MV-4-11 (cell line): ENCODE measurements around the gene NXPH4.
A peak's percentile ranks its signal among the peaks of the same experiment; 100 is the strongest.

Experiments
- DNase-seq: peaks from one replicate; lab custom pipeline; 2025; lab: John Stamatoyannopoulos, UW

NXPH4 gene

DNA sequence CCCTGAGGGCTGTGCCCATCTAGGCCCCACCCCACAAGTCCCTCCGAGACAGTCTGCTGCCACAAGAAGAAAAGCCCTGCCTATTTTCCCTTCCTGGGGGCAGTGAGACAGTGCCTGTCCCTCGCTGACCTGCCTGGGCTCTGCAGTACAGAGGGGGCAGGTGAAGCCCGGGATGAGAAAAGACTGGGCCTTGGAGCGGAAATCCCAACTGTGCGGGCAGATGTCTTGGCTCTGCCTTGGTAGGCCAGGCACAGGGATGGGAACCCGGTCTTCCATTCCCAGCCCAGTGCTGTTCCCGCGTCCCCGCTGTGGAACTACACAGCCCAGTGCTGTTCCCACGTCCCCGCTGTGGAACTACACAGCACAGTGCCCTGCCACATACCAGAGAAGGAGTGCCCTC is 12.8 kb upstream of the NXPH4 start:
- DNase-seq: no peak

DNA sequence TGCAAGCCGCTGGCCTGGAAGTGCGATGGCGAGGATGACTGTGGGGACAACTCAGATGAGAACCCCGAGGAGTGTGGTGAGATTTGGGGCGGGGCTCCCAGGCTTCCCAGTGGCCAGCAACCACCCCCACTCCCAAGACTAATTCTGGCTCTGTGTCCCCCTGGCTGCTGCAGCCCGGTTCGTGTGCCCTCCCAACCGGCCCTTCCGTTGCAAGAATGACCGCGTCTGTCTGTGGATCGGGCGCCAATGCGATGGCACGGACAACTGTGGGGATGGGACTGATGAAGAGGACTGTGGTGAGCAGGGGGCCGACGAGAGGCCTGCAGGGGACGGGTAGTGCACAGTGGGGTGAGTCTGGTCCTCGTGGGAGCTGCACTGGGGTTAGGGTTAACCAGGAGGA is 12.1 kb upstream of the NXPH4 start:
- no peak for DNase-seq

DNA sequence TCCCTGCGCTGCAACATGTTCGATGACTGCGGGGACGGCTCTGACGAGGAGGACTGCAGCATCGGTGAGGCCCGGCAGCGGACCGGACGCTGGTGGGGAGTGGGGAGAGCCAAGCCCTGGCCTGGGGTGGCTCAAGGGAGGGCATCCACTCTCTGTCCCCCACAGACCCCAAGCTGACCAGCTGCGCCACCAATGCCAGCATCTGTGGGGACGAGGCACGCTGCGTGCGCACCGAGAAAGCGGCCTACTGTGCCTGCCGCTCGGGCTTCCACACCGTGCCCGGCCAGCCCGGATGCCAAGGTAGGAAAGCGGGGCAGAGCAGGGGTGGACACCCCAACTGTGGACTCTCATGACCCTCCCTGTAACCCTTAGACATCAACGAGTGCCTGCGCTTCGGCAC is 11.4 kb upstream of the NXPH4 start:
- no peak for DNase-seq

DNA sequence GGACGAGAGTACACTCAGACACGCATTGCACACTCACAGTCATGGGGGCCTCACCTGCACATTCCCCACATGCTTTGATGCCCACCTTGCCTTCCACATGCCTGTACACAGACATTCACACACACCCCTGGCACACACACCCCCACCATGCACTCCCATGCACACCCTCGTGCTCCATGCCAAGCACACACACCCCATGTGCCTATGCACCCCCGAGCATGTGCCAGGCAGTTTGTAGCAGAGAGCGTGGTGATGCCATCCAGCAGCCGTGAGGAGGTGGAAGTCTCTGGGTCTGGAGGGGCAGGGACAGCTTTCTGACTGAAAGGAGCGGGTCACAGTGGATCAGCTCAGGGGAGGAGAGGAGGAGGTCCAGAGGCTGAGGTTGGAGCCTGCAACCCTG is 10.7 kb upstream of the NXPH4 start:
- DNase-seq: no peak

DNA sequence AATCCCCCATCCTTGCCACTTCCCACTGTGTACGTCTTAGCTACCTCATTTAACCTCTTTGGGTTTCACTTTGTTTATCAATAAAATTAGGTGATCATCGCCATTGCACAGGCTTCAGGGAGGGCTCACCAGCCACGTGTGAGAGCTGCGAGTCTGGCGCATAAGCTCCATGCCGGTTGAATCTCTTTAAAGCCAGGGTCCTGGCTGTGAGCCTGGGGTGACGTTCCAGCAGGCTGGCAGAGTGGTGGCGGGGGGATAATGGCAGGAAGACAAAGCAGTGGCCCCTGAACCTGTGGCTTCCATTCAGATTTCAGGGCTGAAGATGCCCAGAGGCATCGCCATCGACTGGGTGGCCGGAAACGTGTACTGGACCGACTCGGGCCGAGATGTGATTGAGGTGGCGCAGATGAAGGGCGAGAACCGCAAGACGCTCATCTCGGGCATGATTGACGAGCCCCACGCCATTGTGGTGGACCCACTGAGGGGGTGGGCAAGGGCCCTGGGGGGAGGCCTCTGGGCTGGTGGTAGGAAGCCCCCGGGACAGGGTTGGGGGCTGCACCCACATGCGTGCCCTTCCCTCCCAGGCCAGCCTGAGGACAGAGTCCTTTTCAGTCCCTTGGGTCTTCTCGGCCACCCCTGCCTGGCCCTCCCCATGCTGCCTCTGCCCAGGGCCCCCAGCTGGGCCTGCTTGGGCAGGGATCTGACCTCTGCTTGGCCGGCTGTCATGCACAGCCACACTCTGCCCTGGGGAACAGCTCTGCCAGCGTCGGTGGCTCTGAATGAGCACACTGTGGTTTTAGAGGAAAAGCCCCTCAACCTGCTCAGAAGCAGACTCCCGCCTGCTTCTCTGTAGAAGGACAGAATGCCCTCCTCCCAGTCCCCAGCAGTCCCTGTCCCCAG is 8.6 kb upstream of the NXPH4 start:
- DNase-seq: no peak

DNA sequence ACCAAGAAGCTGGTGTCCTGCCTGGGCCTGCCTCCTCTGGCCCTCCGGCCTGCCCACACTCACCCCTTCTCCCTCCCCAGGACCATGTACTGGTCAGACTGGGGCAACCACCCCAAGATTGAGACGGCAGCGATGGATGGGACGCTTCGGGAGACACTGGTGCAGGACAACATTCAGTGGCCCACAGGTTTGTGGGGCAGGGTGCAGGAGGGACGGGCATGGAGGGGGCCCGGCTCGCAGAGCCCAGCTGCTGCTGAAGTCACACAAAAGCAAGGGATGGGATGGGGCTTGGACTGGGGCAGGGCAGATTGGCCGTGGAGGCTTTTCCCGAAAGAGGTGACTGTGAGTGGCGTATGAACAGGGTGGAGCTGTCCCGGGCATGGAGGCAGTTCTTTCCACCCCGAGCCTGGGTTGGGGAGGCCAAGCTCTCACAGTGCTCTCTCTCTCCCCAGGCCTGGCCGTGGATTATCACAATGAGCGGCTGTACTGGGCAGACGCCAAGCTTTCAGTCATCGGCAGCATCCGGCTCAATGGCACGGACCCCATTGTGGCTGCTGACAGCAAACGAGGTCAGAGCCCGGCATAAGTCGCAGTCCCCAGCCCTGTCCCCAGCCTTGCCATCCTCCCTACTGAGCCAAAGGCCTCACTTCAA is 7.8 kb upstream of the NXPH4 start:
- no peak for DNase-seq

DNA sequence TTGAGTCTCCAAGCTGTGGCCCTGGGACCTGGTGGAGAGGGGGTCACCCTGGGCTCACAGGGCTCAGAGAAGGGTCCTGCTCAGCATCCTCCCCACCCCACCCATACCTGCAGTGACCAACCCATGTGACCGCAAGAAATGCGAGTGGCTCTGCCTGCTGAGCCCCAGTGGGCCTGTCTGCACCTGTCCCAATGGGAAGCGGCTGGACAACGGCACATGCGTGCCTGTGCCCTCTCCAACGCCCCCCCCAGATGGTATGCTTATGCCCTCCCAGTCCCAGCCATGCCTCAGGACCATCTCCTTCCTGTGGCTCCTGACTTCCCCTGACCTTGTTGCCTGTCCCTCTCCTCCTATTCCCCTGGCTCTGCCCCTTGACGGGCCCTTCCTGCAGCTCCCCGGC is 6.7 kb upstream of the NXPH4 start:
- no peak for DNase-seq

DNA sequence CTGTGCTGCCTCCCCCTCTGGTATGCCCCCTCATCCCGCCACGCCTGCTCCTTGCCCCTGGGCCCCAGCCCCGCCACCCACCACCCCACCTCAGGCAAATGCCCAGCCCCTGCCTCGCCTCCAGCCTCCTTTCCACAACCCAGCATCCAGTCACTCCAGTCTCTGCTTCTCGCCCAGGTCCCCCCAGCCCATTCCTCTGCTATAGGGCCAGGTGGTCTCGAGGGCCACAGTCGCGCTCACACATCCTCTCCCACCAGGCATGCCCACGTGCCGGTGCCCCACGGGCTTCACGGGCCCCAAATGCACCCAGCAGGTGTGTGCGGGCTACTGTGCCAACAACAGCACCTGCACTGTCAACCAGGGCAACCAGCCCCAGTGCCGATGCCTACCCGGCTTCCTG is 6.1 kb upstream of the NXPH4 start:
- DNase-seq: no peak

DNA sequence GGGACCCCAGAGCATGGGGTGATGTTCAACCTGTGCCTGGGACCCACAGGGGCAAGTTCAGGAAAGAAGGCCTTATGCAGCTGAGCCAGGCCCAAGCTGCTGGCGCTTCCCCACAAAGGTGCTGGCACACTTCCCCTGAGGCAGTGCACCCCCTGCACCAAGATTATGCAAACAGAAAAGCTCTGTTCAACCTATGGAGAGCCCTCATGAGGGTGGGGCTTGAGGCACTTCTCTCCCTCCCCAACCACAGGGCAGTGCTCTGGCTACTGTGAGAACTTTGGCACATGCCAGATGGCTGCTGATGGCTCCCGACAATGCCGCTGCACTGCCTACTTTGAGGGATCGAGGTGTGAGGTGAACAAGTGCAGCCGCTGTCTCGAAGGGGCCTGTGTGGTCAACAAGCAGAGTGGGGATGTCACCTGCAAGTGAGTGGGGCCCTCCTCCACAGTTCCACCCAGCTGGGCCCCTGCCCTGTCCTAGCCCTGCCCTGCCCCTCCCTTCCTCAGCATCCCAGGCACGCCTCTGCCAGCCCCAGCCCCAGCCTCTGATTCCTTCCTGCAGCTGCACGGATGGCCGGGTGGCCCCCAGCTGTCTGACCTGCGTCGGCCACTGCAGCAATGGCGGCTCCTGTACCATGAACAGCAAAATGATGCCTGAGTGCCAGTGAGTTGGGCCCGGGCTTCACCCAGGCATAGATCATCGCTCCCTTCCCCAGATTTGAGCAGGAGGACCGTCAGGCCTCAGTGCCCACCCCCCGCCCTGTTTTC is 5.5 kb upstream of the NXPH4 start:
- DNase-seq: peak; percentile 54

DNA sequence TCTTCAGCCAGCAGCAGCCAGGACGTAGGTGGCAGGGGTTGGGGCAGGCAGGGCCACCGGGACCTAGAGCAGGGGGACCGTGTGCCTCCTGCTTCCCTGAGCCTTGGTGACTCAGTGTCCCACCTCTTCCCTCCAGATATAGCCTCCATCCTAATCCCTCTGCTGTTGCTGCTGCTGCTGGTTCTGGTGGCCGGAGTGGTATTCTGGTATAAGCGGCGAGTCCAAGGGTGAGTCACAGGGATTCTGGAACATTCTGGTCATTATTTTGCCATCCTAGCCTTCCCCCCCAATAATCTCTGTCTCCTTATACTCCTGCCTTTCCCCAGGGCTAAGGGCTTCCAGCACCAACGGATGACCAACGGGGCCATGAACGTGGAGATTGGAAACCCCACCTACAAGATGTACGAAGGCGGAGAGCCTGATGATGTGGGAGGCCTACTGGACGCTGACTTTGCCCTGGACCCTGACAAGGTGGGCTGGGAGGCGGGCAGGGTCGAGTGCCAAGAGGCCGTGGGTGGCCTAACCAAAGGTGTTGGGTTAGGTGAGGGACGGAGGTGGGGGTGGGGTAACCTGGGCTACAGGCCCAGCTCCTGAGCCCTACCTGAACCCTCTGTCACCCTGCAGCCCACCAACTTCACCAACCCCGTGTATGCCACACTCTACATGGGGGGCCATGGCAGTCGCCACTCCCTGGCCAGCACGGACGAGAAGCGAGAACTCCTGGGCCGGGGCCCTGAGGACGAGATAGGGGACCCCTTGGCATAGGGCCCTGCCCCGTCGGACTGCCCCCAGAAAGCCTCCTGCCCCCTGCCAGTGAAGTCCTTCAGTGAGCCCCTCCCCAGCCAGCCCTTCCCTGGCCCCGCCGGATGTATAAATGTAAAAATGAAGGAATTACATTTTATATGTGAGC is 4.5 kb upstream of the NXPH4 start:
- no peak for DNase-seq

DNA sequence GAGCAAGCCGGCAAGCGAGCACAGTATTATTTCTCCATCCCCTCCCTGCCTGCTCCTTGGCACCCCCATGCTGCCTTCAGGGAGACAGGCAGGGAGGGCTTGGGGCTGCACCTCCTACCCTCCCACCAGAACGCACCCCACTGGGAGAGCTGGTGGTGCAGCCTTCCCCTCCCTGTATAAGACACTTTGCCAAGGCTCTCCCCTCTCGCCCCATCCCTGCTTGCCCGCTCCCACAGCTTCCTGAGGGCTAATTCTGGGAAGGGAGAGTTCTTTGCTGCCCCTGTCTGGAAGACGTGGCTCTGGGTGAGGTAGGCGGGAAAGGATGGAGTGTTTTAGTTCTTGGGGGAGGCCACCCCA is 3.9 kb upstream of the NXPH4 start:
- DNase-seq: no peak

DNA sequence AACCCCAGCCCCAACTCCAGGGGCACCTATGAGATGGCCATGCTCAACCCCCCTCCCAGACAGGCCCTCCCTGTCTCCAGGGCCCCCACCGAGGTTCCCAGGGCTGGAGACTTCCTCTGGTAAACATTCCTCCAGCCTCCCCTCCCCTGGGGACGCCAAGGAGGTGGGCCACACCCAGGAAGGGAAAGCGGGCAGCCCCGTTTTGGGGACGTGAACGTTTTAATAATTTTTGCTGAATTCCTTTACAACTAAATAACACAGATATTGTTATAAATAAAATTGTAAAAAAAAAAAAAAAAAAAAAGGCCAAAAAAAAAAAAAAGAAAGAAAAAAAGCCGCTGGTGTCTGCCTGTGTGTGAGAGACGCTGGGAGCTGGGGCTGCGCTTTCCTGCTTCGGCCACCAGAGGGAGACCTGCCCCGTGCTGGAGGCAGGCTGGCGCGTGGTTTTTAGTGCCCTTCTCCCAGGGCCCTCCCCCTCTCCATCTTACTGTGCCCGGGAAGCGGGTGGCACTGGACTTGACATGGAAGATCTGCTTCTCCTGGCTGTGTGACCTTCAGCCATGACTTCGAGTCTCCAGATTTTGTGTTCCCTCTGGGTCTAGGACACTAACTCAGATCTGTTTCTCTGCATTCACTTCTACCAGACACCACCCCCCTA is 3.4 kb upstream of the NXPH4 start:
- peak; percentile 68 for DNase-seq

DNA sequence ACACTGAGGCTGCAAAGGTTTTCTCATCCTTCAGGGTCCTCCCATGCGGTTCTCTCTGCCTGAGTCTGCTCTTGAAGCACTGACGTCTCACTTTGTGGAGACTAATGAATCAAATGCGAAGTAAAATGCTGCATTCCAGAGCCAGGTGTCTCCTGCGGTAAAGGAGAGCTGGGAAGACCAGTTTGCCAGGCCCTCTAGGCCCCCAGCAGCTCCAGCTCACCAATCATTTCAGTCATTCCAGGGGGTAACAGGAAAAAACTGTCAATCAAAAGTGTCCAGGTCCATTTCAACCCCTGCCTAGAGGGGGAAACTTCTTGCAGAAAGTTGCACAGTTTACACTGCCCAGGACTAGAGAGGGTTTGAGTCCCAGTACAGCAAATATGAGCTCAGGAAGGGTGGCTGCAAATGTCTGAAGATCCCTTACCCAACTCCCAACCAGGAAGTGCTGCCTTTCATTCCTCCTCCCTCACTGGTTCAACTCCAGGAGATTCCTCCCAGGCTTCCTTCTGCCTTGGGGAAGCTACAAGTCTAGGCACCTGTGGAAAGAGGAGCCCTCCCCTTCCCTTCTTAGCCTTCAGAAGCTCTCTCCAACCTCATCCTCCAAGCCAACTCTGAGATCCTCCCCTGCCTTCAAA is 2.7 kb upstream of the NXPH4 start:
- DNase-seq: no peak

DNA sequence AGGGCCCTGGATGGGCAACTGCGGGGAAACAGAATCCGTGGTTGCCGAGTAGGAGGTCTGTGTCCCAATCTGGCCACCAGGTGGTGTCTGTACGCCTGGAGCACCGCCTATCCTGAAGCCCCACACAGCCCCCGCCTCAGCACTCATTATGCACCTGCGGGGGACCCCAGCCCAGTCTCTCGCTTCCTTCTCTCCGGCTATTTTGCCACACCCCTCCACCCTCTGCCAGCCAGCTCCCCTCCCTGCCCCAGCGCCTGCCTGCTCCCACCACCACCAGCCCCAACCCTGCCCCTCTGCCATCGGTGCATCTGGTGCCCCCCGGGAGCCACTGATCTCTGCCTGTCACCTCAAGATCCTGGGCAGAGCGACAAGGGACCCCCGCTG is 2.2 kb upstream of the NXPH4 start:
- DNase-seq: peak; percentile 41

DNA sequence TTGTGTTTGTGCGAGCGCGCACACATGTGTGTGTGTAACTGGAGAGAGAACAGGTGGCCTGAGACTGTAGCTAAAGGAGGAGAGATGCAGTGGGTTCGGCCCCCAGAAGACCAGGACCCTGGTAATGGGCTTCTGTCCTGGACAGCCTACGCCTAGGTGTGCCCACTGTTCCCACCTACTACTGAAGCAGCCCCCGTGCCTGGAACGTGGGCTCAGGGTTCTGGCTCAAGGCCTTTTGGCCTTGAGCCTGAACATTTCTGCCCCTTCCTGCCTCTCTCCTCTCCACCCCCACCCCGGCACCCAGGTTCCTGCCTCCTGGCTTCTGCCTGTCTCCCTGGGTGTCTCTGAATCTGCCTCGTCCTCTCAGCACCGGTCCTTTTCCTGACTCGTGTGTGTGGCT is 1.5 kb upstream of the NXPH4 start:
- DNase-seq: no peak

DNA sequence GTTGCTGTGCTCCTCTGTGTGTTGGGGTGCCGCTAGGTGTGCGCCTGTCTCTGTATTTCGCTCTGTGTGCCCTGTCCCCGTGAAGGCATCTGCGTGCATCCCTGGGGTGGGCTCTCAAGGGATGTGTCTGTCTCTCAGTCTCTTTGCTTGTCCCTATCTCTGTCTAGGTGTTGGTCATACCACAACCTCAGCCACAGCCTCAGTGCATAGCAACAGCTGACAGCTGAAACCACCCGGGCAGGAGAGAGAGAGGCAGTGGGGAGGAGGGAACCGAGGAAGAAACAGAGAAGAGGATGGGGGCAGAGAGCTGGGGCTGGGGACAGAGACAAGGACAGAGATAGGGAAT is 953 bp upstream of the NXPH4 start:
- DNase-seq: no peak

DNA sequence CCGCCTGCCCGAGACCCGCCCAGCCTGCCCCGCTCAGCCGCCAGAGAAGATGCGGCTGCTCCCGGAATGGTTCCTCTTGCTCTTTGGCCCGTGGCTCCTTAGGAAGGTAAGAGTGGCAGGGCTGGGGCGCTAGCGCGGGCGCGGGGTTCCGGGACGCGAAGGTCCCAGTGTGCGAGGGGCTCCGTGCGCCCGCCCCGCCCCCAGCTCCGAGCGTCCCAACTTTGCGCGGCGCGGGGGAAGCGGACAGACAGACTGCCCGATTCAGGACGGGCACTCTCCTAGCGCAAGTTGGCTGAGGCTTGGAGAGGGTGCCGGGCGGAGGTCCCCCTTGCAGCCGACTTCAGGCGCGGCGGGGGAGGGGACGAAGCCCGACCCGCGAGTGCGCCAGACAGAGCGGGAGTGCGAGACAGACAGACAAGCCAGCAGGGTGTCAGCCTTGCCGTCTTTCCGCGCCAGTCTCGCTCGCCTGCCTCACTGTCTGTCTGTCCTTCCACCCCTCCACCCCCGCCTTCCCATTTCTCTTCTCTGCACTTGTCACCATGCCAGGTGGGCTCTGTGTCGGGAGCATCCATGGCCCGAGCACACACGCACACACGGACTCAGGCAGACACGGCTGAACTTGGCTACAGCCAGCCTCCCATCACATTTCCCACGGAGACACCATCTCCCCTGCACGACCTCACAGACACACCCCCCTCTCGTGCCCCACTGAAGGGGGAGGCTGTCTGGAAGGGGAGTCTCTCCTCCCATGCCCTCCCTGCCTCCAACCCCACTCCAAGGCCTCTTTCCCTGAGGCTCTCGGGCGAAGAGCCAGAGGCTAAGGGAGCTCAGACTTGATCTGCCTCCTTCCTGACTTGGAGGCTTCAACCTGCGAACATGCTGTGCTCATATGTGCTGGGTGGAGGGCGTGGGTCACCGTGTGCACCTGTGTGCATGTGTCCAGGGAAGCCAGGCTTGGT is 606 bp downstream of the NXPH4 start:
- DNase-seq: no peak

DNA sequence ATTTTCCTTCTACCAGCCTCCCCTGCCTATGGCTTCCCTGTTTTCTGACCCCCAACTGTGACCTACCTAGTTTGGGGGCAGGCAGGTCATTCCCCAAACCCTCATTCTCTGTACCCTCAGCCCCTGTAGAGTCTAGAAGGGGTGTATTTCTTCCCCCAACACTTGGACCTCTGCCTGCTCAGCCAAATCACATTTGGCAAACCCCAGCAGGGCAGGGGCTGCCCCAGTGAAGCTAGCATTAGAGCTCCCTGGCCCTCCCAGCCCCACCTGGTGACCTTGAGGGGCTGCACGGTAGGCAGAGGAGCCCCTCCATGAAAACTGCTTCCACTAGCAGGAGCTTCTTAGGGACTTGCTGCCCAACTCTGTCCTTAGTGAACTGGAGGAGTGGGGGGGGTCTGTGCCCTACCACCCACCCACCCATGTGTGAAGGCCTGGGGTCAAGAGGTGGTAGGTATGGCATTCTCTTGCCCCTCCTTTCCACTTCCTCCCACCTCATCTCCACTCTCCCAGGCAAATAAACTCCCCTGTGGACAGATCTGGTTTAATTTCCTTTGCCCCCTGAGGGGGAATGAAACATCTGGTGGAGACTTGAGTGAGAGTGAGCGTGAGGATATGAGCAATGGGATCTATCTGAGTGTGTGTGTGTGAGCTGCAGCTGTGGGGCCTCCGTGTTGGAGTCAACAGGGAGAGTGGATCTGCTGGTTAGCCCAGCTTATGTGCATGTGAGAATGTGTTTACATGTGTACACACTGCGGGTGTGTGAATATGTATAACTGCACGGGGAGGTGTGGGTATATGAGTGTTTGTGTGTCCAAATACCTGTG is 1.6 kb downstream of the NXPH4 start:
- DNase-seq: no peak
